GM23338 (cell line): ENCODE results near the gene MYO3B. TPM values are rescaled to one million over a fixed set of nuclear protein-coding genes. Genes with fewer than 3 reads are reported as not detected.

ENCODE experiments used
- ATAC-seq: fragments of 200-7000 bp; cut with Tn5 transposase; 3 replicates; pipeline ENCODE4 v1.9.1; 2020
- DNase-seq: peaks from one replicate; pipeline ENCODE4 v3.0.0-alpha.2; 2015; ENCODE audit warnings: low spot score
- H2AFZ ChIP-seq: fragments of 200-600 bp; sonication (generic); 2 replicates; pipeline ENCODE4 v1.8.0; 2016; ENCODE audit warnings: antibody characterized with exemption, mild to moderate bottlenecking, moderate library complexity
- H3F3A ChIP-seq: fragments of 200-600 bp; sonication (generic); replicated peaks from 2 replicates; pipeline ENCODE4 v1.8.0; 2017; ENCODE audit warnings: antibody characterized with exemption, mixed run types, low read depth
- H3K27ac ChIP-seq: fragments of 200-600 bp; sonication (generic); 2 replicates; pipeline ENCODE4 v1.6.1; 2016; ENCODE audit warnings: low read depth
- H3K27me3 ChIP-seq: fragments of 200-600 bp; sonication (generic); 2 replicates; pipeline ENCODE4 v1.8.0; 2016; ENCODE audit warnings: mild to moderate bottlenecking, mixed run types, moderate library complexity; ENCODE audit not compliant: insufficient read depth
- H3K36me3 ChIP-seq: fragments of 200-600 bp; sonication (generic); 2 replicates; pipeline ENCODE4 v1.8.0; 2016; ENCODE audit warnings: mild to moderate bottlenecking; ENCODE audit not compliant: insufficient read depth
- H3K4me1 ChIP-seq: fragments of 200-600 bp; sonication (generic); 2 replicates; pipeline ENCODE4 v1.8.0; 2016; ENCODE audit warnings: mild to moderate bottlenecking, moderate library complexity; ENCODE audit not compliant: insufficient read depth
- H3K4me2 ChIP-seq: fragments of 200-600 bp; sonication (generic); 2 replicates; pipeline ENCODE4 v1.7.1; 2017; ENCODE audit warnings: mixed run types
- H3K4me3 ChIP-seq: fragments of 200-600 bp; sonication (generic); 2 replicates; pipeline ENCODE4 v1.6.1; 2016; ENCODE audit warnings: mixed run types
- H3K79me2 ChIP-seq: fragments of 200-600 bp; sonication (generic); replicated peaks from 2 replicates; pipeline ENCODE4 v1.8.0; 2017; ENCODE audit warnings: mild to moderate bottlenecking; ENCODE audit not compliant: insufficient read depth
- H3K9me2 ChIP-seq: fragments of 200-600 bp; sonication (generic); 2 replicates; pipeline ENCODE4 v1.8.0; 2017; ENCODE audit not compliant: insufficient read depth
- H4K20me1 ChIP-seq: fragments of 200-600 bp; sonication (generic); replicated peaks from 2 replicates; pipeline ENCODE4 v1.8.0; 2017; ENCODE audit warnings: mild to moderate bottlenecking; ENCODE audit not compliant: insufficient read depth
- H3K27ac Mint-ChIP-seq: 2 replicates; pipeline ENCODE4 v1.8.0; 2020; ENCODE audit warnings: inconsistent platforms, mild to moderate bottlenecking, moderate library complexity, mixed read lengths
- H3K27me3 Mint-ChIP-seq: 3 replicates; pipeline ENCODE4 v1.8.0; 2022; ENCODE audit warnings: low read depth, mild to moderate bottlenecking, moderate library complexity, mixed read lengths, inconsistent platforms; ENCODE audit not compliant: insufficient read depth, poor library complexity
- H3K36me3 Mint-ChIP-seq: 3 replicates; pipeline ENCODE4 v1.8.0; 2021; ENCODE audit warnings: low read depth, mild to moderate bottlenecking, inconsistent platforms, moderate library complexity, mixed read lengths
- H3K4me1 Mint-ChIP-seq: 3 replicates; pipeline ENCODE4 v1.8.0; 2020; ENCODE audit warnings: mild to moderate bottlenecking, inconsistent platforms, mixed read lengths
- H3K4me3 Mint-ChIP-seq: 3 replicates; pipeline ENCODE4 v1.8.0; 2021; ENCODE audit warnings: moderate library complexity, mild to moderate bottlenecking, inconsistent platforms, mixed read lengths
- H3K9me3 Mint-ChIP-seq: 3 replicates; pipeline ENCODE4 v1.8.0; 2020; ENCODE audit warnings: moderate library complexity, mild to moderate bottlenecking, inconsistent platforms, mixed read lengths
- ETS1 ChIP-seq: IDR thresholded peaks from 2 replicates; pipeline ENCODE4 v1.6.1; 2016; ENCODE audit warnings: antibody characterized with exemption
- EZH2 ChIP-seq: fragments of 200-600 bp; sonication (generic); IDR thresholded peaks from one replicate; pipeline ENCODE4 v1.8.0; 2017; ENCODE audit warnings: antibody characterized with exemption, mild to moderate bottlenecking, low read depth; ENCODE audit not compliant: unreplicated experiment
- EZH2phosphoT487 ChIP-seq: fragments of 200-600 bp; sonication (generic); IDR thresholded peaks from one replicate; pipeline ENCODE4 v1.8.1; 2018; ENCODE audit warnings: antibody characterized with exemption; ENCODE audit not compliant: unreplicated experiment
- POLR2AphosphoS5 ChIP-seq: IDR thresholded peaks from 2 replicates; pipeline ENCODE4 v1.6.1; 2016; ENCODE audit warnings: antibody characterized with exemption, low read depth
- REST ChIP-seq: IDR thresholded peaks from one replicate; pipeline ENCODE4 v1.6.1; 2018; ENCODE audit warnings: antibody characterized with exemption; ENCODE audit not compliant: unreplicated experiment
- ZNF114 ChIP-seq: fragments of 250-450 bp; sonication (Bioruptor Pico); IDR thresholded peaks from 2 replicates; pipeline ENCODE4 v1.5.0; 2020; ENCODE audit warnings: mild to moderate bottlenecking, moderate library complexity
- polyA plus RNA-seq: library from polyadenylated mRNA; unstranded; fragments of >200 nt; fragmentation: Nextera tagmentation; extraction: Ambion mirVana; gene quantifications from 2 replicates; pipeline ENCODE4 v1.2.1, GENCODE V29; 2016
- total RNA-seq: library from RNA; depleted of rRNA; stranded (reverse); fragments of >200 nt; shearing (Covaris generic); gene quantifications from 2 replicates; pipeline ENCODE4 v1.2.3, GENCODE V29; 2014

Gene MYO3B
- total and polyA plus RNA-seq, 2 experiments from 2014 or later: 0.42 TPM; not detected in 1

GRCh38 chr2:170201734-170202393, 23.9 kb downstream of the MYO3B start:
- no peak overlapping the region for H3K27ac ChIP-seq
- peaks cover 7% of the 10 kb centered on the region for H3K36me3 Mint-ChIP-seq
- no peak overlapping the region for H3K4me3 ChIP-seq
- no peak overlapping the region for H3K4me3 Mint-ChIP-seq
- H2AFZ ChIP-seq: peak overlapping the region; percentile 38; the same call in 1 of the 2 replicates
- H3K9me2 ChIP-seq: peaks cover 9% of the 10 kb centered on the region; the same call in 1 of the 2 replicates
- peaks cover 3% of the 10 kb centered on the region for H3K27me3 Mint-ChIP-seq
- no peak for ATAC-seq
- TF ChIP-seq ETS1 (no peak), REST (no peak), ZNF114 (no peak), POLR2AphosphoS5 (no peak), EZH2phosphoT487 (no peak)
- no peaks in the 10 kb centered on the region for H3K36me3 ChIP-seq
- no peak overlapping the region for H3K27ac Mint-ChIP-seq
- H3K27me3 ChIP-seq: no peaks in the 10 kb centered on the region
- no peaks in the 10 kb centered on the region for H3K79me2 ChIP-seq
- H4K20me1 ChIP-seq: no peaks in the 10 kb centered on the region
- peaks cover 7% of the 10 kb centered on the region for H3K4me1 Mint-ChIP-seq
- H3K9me3 Mint-ChIP-seq: peaks cover 7% of the 10 kb centered on the region
- H3K4me1 ChIP-seq: peaks cover 1% of the 10 kb centered on the region; the same call in 1 of the 2 replicates
- no peaks in the 10 kb centered on the region for H3F3A ChIP-seq
- H3K4me2 ChIP-seq: no peak overlapping the region
- no peak for DNase-seq

GRCh38 chr2:170202437-170202836, 24.5 kb downstream of the MYO3B start:
- Histone ChIP-seq H4K20me1 (no peaks in the 10 kb centered on the region), H3F3A (no peaks in the 10 kb centered on the region), H3K4me1 (no peaks in the 10 kb centered on the region), H3K27ac (no peak overlapping the region), H3K4me3 (no peak overlapping the region), H2AFZ (peak overlapping the region; percentile 38; the same call in 1 of the 2 replicates), H3K27me3 (no peaks in the 10 kb centered on the region), H3K79me2 (no peaks in the 10 kb centered on the region), H3K36me3 (no peaks in the 10 kb centered on the region), H3K9me2 (peaks cover 9% of the 10 kb centered on the region; the same call in 1 of the 2 replicates), H3K4me2 (no peak overlapping the region)
- no peak for DNase-seq
- TF ChIP-seq ZNF114: no peak
- no peak for TF ChIP-seq EZH2
- TF ChIP-seq ETS1: no peak
- no peak overlapping the region for H3K27ac Mint-ChIP-seq
- H3K27me3 Mint-ChIP-seq: peaks cover 3% of the 10 kb centered on the region
- peaks cover 13% of the 10 kb centered on the region for H3K36me3 Mint-ChIP-seq
- peaks cover 2% of the 10 kb centered on the region; the same call in 2 of the 3 replicates for H3K4me1 Mint-ChIP-seq
- no peak overlapping the region for H3K4me3 Mint-ChIP-seq
- H3K9me3 Mint-ChIP-seq: peaks cover 13% of the 10 kb centered on the region
- no peak for ATAC-seq
